CD14-positive monocyte (primary cell): Measurements from ENCODE around the gene ITPR3. TPM values are rescaled to one million over a fixed set of nuclear protein-coding genes. Genes with fewer than 3 reads are reported as not detected.
A peak's percentile ranks its signal among the peaks of the same experiment; 100 is the strongest.

Source experiments
- DNase-seq, 3 donors: peaks; one replicate each; pipeline ENCODE4 v3.0.0-alpha.2; 2011 to 2022
- H2AFZ ChIP-seq: 2 replicates; pipeline ENCODE4 v1.6.0; 2012; ENCODE audit warnings: mild to moderate bottlenecking, low read depth, low read length, inconsistent platforms; ENCODE audit not compliant: insufficient read depth, poor library complexity, severe bottlenecking
- H3K27ac ChIP-seq, 2 donors: 1 replicate in 1 of 2; 2 replicates in 1 of 2; pipeline ENCODE4 v1.5.1; 2012 to 2013; ENCODE audit warnings: low read length in 2 of 2, control low read depth in 1 of 2, inconsistent platforms in 1 of 2, low read depth in 1 of 2, mild to moderate bottlenecking in 1 of 2
- H3K27me3 ChIP-seq, 2 donors: one replicate each; pipeline versions ENCODE4 v1.6.0 to v1.6.1; 2011 to 2013; ENCODE audit warnings: low read length in 2 of 2; ENCODE audit not compliant: control insufficient read depth in 2 of 2, insufficient read depth in 2 of 2
- H3K36me3 ChIP-seq, 2 donors: replicated peaks in 1 of 2; 1 replicate in 1 of 2; 2 replicates in 1 of 2; pipeline versions ENCODE4 v1.5.1 to v1.6.1; 2012 to 2013; ENCODE audit warnings: low read length in 2 of 2, control low read depth in 1 of 2, inconsistent platforms in 1 of 2, mild to moderate bottlenecking in 1 of 2; ENCODE audit not compliant: insufficient read depth in 2 of 2, control insufficient read depth in 1 of 2
- H3K4me1 ChIP-seq, 2 donors: 1 replicate in 1 of 2; 2 replicates in 1 of 2; pipeline versions ENCODE4 v1.5.1 to v1.6.1; 2012 to 2013; ENCODE audit warnings: low read length in 2 of 2, control low read depth in 1 of 2, inconsistent platforms in 1 of 2, mild to moderate bottlenecking in 1 of 2, moderate library complexity in 1 of 2; ENCODE audit not compliant: insufficient read depth in 2 of 2, control insufficient read depth in 1 of 2
- H3K4me2 ChIP-seq: replicated peaks from 2 replicates; pipeline ENCODE3; 2012; ENCODE audit warnings: low read length, moderate library complexity, mild to moderate bottlenecking; ENCODE audit not compliant: poor library complexity, severe bottlenecking; ENCODE audit errors: extremely low read depth
- H3K4me3 ChIP-seq, 3 experiments: fragments of 200-600 bp in 1 of 3; sonication (generic) in 1 of 3; replicated peaks in 1 of 3; 1 replicate in 2 of 3; 2 replicates in 1 of 3; pipeline ENCODE4 v1.5.1; 2011 to 2013; ENCODE audit warnings: low read length in 3 of 3, mild to moderate bottlenecking in 3 of 3, control low read depth in 2 of 3, low read depth in 2 of 3, inconsistent platforms in 1 of 3, moderate library complexity in 1 of 3
- H3K79me2 ChIP-seq: 2 replicates; pipeline ENCODE4 v1.6.0; 2012; ENCODE audit warnings: mild to moderate bottlenecking, control low read depth, inconsistent platforms, low read length, moderate library complexity; ENCODE audit not compliant: insufficient read depth
- H3K9ac ChIP-seq: 2 replicates; pipeline ENCODE4 v1.6.0; 2017; ENCODE audit warnings: low read length, mild to moderate bottlenecking; ENCODE audit not compliant: insufficient read depth, poor library complexity, severe bottlenecking
- H3K9me3 ChIP-seq, 2 donors: replicated peaks in 1 of 2; 1 replicate in 1 of 2; 2 replicates in 1 of 2; pipeline versions ENCODE4 v1.5.1 to v1.6.1; 2012 to 2013; ENCODE audit warnings: low read length in 2 of 2, control low read depth in 1 of 2; ENCODE audit not compliant: control insufficient read depth in 1 of 2, insufficient read depth in 1 of 2
- H4K20me1 ChIP-seq: 2 replicates; pipeline ENCODE4 v1.6.0; 2012; ENCODE audit warnings: mild to moderate bottlenecking, low read length, control low read depth, moderate library complexity; ENCODE audit not compliant: insufficient read depth
- H3K27ac Mint-ChIP-seq, 7 donors: one replicate each; pipeline ENCODE4 v1.8.0; 2020; ENCODE audit warnings: mild to moderate bottlenecking in 7 of 7, mixed read lengths in 7 of 7, moderate library complexity in 6 of 7, inconsistent platforms in 2 of 7
- H3K27me3 Mint-ChIP-seq, 3 donors: one replicate each; pipeline ENCODE4 v1.8.0; 2021 to 2022; ENCODE audit warnings: low read depth in 3 of 3, mild to moderate bottlenecking in 3 of 3, mixed read lengths in 3 of 3, moderate library complexity in 3 of 3, inconsistent platforms in 1 of 3
- H3K36me3 Mint-ChIP-seq, 2 donors: one replicate each; pipeline ENCODE4 v1.8.0; 2020; ENCODE audit warnings: mixed read lengths in 2 of 2, inconsistent platforms in 1 of 2, mild to moderate bottlenecking in 1 of 2
- H3K4me1 Mint-ChIP-seq: one replicate; pipeline ENCODE4 v1.8.0; 2020; ENCODE audit warnings: mild to moderate bottlenecking, mixed read lengths
- H3K4me3 Mint-ChIP-seq, 2 donors: one replicate each; pipeline ENCODE4 v1.8.0; 2020; ENCODE audit warnings: mild to moderate bottlenecking in 2 of 2, mixed read lengths in 2 of 2, moderate library complexity in 1 of 2
- H3K9me3 Mint-ChIP-seq, 7 donors: one replicate each; pipeline ENCODE4 v1.8.0; 2020 to 2022; ENCODE audit warnings: mixed read lengths in 7 of 7, mild to moderate bottlenecking in 6 of 7, moderate library complexity in 6 of 7, inconsistent platforms in 2 of 7
- CTCF ChIP-seq: fragments of 200-600 bp; IDR thresholded peaks from one replicate; pipeline ENCODE4 v1.8.0; 2022; ENCODE audit warnings: antibody characterized with exemption, mild to moderate bottlenecking
- WGBS: methylation state at CpG from one replicate; pipeline ENCODE4 v1.1.5; 2013; ENCODE audit warnings: missing lambda C conversion rate; ENCODE audit not compliant: insufficient coverage; 5-methylcytosine and 5-hydroxymethylcytosine counted together
- intact Hi-C, 2 donors: fragments of 100-400 bp; cut with micrococcal nuclease; formaldehyde crosslinking; loops; one replicate each; pipeline versions ENCODE4 v1.15.0 to v1.15.1; 2023
- polyA plus RNA-seq, 3 donors: library from polyadenylated mRNA; depleted of rRNA in 1 of 3; unstranded in 2 of 3; stranded (reverse) in 1 of 3; fragments of 300-500 nt in 2 of 3; fragments of >200 nt in 1 of 3; fragmentation: Illumina TruSeq in 2 of 3; gene quantifications; 1 replicate in 2 of 3; 2 replicates in 1 of 3; pipeline ENCODE4 v1.2.3, GENCODE V29; 2012 to 2021

Gene ITPR3
- polyA plus RNA-seq, 3 donors, result 1.8 TPM; not detected in 2

- H3K9me3 ChIP-seq, result no peaks in the 10 kb centered on the region
- Mint-ChIP-seq H3K4me1 (peaks cover 18% of the 10 kb centered on the region), H3K4me3 (no peak overlapping the region), H3K36me3 (peaks cover 31 to 52% of the 10 kb centered on the region in 2 donors), H3K27ac (peak overlapping the region in 3 of 7 donors; percentile 15 to 54 (median 37)), H3K27me3 (peaks cover 0 to 3% (median 0%) of the 10 kb centered on the region in 3 donors), H3K9me3 (peaks cover 0 to under 1% (median 0%) of the 10 kb centered on the region in 7 donors)
- H4K20me1 ChIP-seq, result no peaks in the 10 kb centered on the region
- no peaks in the 10 kb centered on the region for H3K27me3 ChIP-seq
- 94% methylated on average over 13 of the region's 15 CpGs for WGBS
- intact Hi-C loops, result no loop called here
- no peaks in the 10 kb centered on the region for H3K79me2 ChIP-seq
- no peak overlapping the region for H3K4me3 ChIP-seq
- peaks cover 4 to 10% of the 10 kb centered on the region in 2 donors for H3K4me1 ChIP-seq
- DNase-seq, result no peak
- no peak overlapping the region for H2AFZ ChIP-seq
- H3K9ac ChIP-seq, result no peak overlapping the region
- no peak for TF ChIP-seq CTCF
- H3K36me3 ChIP-seq, result peaks cover 6 to 18% of the 10 kb centered on the region in 2 donors
- no peak overlapping the region for H3K4me2 ChIP-seq
- no peak overlapping the region for H3K27ac ChIP-seq
Measured at GRCh38 chr6:33691456-33692077, 70.4 kb downstream of the ITPR3 start.

GRCh38 chr6:33692078-33692759 is 71.1 kb downstream of the ITPR3 start:
- TF ChIP-seq CTCF, result no peak
- Histone ChIP-seq H3K27me3 (no peaks in the 10 kb centered on the region), H3K27ac (no peak overlapping the region), H2AFZ (no peak overlapping the region), H3K4me3 (no peak overlapping the region), H3K36me3 (peaks cover 8 to 24% of the 10 kb centered on the region in 2 donors), H4K20me1 (no peaks in the 10 kb centered on the region), H3K9me3 (no peaks in the 10 kb centered on the region), H3K4me1 (peaks cover 4 to 10% of the 10 kb centered on the region in 2 donors), H3K79me2 (no peaks in the 10 kb centered on the region), H3K4me2 (no peak overlapping the region), H3K9ac (peak overlapping the region; percentile 21)
- peaks cover 18% of the 10 kb centered on the region for H3K4me1 Mint-ChIP-seq
- H3K9me3 Mint-ChIP-seq, result no peaks in the 10 kb centered on the region
- no peak for DNase-seq
- intact Hi-C loops, result no loop called here
- WGBS, result 84% methylated on average over 8 of the region's 12 CpGs
- peaks cover 0 to 3% (median 0%) of the 10 kb centered on the region in 3 donors for H3K27me3 Mint-ChIP-seq
- peak overlapping the region in 6 of 7 donors; percentile 15 to 82 (median 68) for H3K27ac Mint-ChIP-seq
- peaks cover 35 to 51% of the 10 kb centered on the region in 2 donors for H3K36me3 Mint-ChIP-seq
- no peak overlapping the region for H3K4me3 Mint-ChIP-seq
